ENCODE results near the gene SYTL5.

Gene SYTL5

GRCh38 chrX:38151441-38151840 is 145.1 kb downstream of the SYTL5 start:
- no peak for DNase-seq

GRCh38 chrX:38154340-38154739 is 148.0 kb downstream of the SYTL5 start:
- DNase-seq, result no peak

GRCh38 chrX:38154818-38155217 is 148.5 kb downstream of the SYTL5 start:
- DNase-seq, result no peak

GRCh38 chrX:38156838-38157237 is 150.5 kb downstream of the SYTL5 start:
- no peak for DNase-seq

GRCh38 chrX:38163193-38163592 is 156.8 kb downstream of the SYTL5 start:
- DNase-seq, result no peak

- no peak for DNase-seq
Measured at GRCh38 chrX:38165023-38165422, 158.7 kb downstream of the SYTL5 start.

GRCh38 chrX:38166478-38167083 is 160.2 kb downstream of the SYTL5 start:
- DNase-seq, result peak; percentile 50

- DNase-seq, result peak; percentile 45
Measured at GRCh38 chrX:38170556-38170955, 164.2 kb downstream of the SYTL5 start.

GRCh38 chrX:38172596-38172995 is 166.2 kb downstream of the SYTL5 start:
- peak; percentile 13 for DNase-seq

- peak; percentile 63 for DNase-seq
Measured at GRCh38 chrX:38175139-38175538, 168.8 kb downstream of the SYTL5 start.

GRCh38 chrX:38178396-38178795 is 172.0 kb downstream of the SYTL5 start:
- no peak for DNase-seq
